GM12878 (cell line): ENCODE measurements around the gene SHISA9. TPM values are rescaled to one million over a fixed set of nuclear protein-coding genes. Genes with fewer than 3 reads are reported as not detected.

Source experiments
- ATAC-seq: fragments of 200-7000 bp; cut with Tn5 transposase; 3 replicates; pipeline ENCODE4 v1.9.1; 2020; ENCODE audit warnings: mild to moderate bottlenecking, moderate library complexity
- BruUV-seq: library from RNA; stranded (reverse); fragments of 400-500 nt; replicated peaks from 2 replicates; lab custom pipeline; 2021; lab: Mats Ljungman, UMichigan
- CTCF ChIA-PET: fragments of 300-600 bp; sonication (Branson Sonifier 250); formaldehyde crosslinking; extraction: SDS; loops from one replicate; lab custom pipeline; 2021; ENCODE audit warnings: inconsistent platforms; lab: Yijun Ruan, JAX
- POLR2A ChIA-PET: fragments of 350-600 bp; formaldehyde crosslinking; extraction: SDS; loops from one replicate; lab custom pipeline; 2021; ENCODE audit warnings: inconsistent platforms; lab: Charles Lee
- RAD21 ChIA-PET: fragments of 300-600 bp; sonication (Branson Sonifier 250); formaldehyde crosslinking; loops from one replicate; lab custom pipeline; 2023; ENCODE audit warnings: antibody characterized with exemption; ENCODE audit not compliant: unreplicated experiment; lab: Charles Lee
- SMC1A ChIA-PET: fragments of 300-600 bp; sonication (Branson Sonifier 250); formaldehyde crosslinking; loops from one replicate; lab custom pipeline; 2023; ENCODE audit not compliant: unreplicated experiment, uncharacterized antibody; lab: Charles Lee
- DNase-seq: peaks from one replicate; pipeline ENCODE4 v3.0.0-alpha.2; 2011; ENCODE audit warnings: low read depth, low spot score
- FAIRE-seq: peaks from 3 replicates; lab custom pipeline; 2011; peaks lifted over from hg19 to GRCh38; lab: Jason Lieb, UNC
- H2AFZ ChIP-seq: 2 replicates; pipeline ENCODE4 v1.6.0; 2011; ENCODE audit warnings: low read depth, low read length, control low read depth; ENCODE audit not compliant: control insufficient read depth
- H3K27ac ChIP-seq: 2 replicates; pipeline ENCODE4 v1.5.1; 2011; ENCODE audit warnings: control low read depth; ENCODE audit not compliant: control insufficient read depth, insufficient read depth
- H3K27me3 ChIP-seq, 2 experiments: replicated peaks in 1 of 2; 2 replicates each; pipeline versions ENCODE4 v1.6.0 to v1.6.1; 2011; ENCODE audit warnings: low read length in 1 of 2; ENCODE audit not compliant: control insufficient read depth in 2 of 2, insufficient read depth in 2 of 2
- H3K36me3 ChIP-seq, 2 experiments: 2 replicates each; pipeline ENCODE4 v1.5.1; 2011; ENCODE audit warnings: low read length in 1 of 2; ENCODE audit not compliant: control insufficient read depth in 2 of 2, insufficient read depth in 2 of 2
- H3K4me1 ChIP-seq: 2 replicates; pipeline ENCODE4 v1.6.1; 2011; ENCODE audit warnings: mild to moderate bottlenecking, low read length, moderate library complexity, mixed read lengths; ENCODE audit not compliant: control insufficient read depth, insufficient read depth
- H3K4me2 ChIP-seq: 2 replicates; pipeline ENCODE4 v1.6.0; 2011; ENCODE audit warnings: control low read depth; ENCODE audit not compliant: control insufficient read depth, insufficient read depth
- H3K4me3 ChIP-seq: fragments of 200-600 bp; sonication (generic); 2 replicates; pipeline ENCODE4 v1.5.1; 2016
- H3K79me2 ChIP-seq: 2 replicates; pipeline ENCODE4 v1.6.0; 2011; ENCODE audit warnings: low read length; ENCODE audit not compliant: control insufficient read depth, insufficient read depth
- H3K9ac ChIP-seq: 2 replicates; pipeline ENCODE4 v1.8.0; 2011; ENCODE audit warnings: low read length, control low read depth, mixed read lengths; ENCODE audit not compliant: control insufficient read depth, insufficient read depth
- H3K9me3 ChIP-seq: replicated peaks from 3 replicates; pipeline ENCODE4 v1.5.1; 2011; ENCODE audit warnings: mild to moderate bottlenecking, low read length; ENCODE audit not compliant: control insufficient read depth, insufficient read depth
- H4K20me1 ChIP-seq: 2 replicates; pipeline ENCODE4 v1.6.0; 2011; ENCODE audit not compliant: control insufficient read depth, insufficient read depth
- ATF7 ChIP-seq: fragments of 450-650 bp; IDR thresholded peaks from 2 replicates; pipeline ENCODE4 v1.6.1; 2016; ENCODE audit warnings: low read depth, mild to moderate bottlenecking
- CBX3 ChIP-seq: fragments of 200-600 bp; sonication (generic); IDR thresholded peaks from 2 replicates; pipeline ENCODE4 v1.6.1; 2016; ENCODE audit warnings: low read depth, borderline replicate concordance
- CBX5 ChIP-seq: sonication (generic); IDR thresholded peaks from 2 replicates; pipeline ENCODE4 v1.6.1; 2016; ENCODE audit warnings: low read depth, moderate library complexity, mild to moderate bottlenecking, inconsistent platforms
- HDAC6 ChIP-seq: fragments of 200-600 bp; sonication (generic); IDR thresholded peaks from one replicate; pipeline ENCODE4 v1.8.0; 2017; ENCODE audit warnings: antibody characterized with exemption; ENCODE audit not compliant: unreplicated experiment
- KDM1A ChIP-seq: fragments of 200-600 bp; sonication (generic); IDR thresholded peaks from 2 replicates; pipeline ENCODE4 v1.6.1; 2016; ENCODE audit warnings: borderline replicate concordance
- MTA2 ChIP-seq: fragments of 450-650 bp; IDR thresholded peaks from 2 replicates; pipeline ENCODE4 v1.6.1; 2016; ENCODE audit warnings: low read depth, mild to moderate bottlenecking, moderate library complexity
- PML ChIP-seq: IDR thresholded peaks from 2 replicates; pipeline ENCODE4 v1.6.1; 2012; ENCODE audit warnings: low read length, inconsistent platforms
- RAD21 ChIP-seq: IDR thresholded peaks from 2 replicates; pipeline ENCODE4 v1.6.1; 2011; ENCODE audit warnings: mild to moderate bottlenecking, low read depth, low read length, moderate library complexity; ENCODE audit not compliant: insufficient read depth
- YY1 ChIP-seq: IDR thresholded peaks from 2 replicates; pipeline ENCODE4 v1.6.1; 2011; ENCODE audit warnings: low read depth, mild to moderate bottlenecking, low read length
- WGBS: methylation state at CpG from one replicate; pipeline ENCODE4 v1.1.6; 2016; ENCODE audit warnings: low lambda C conversion rate; ENCODE audit not compliant: insufficient replicate concordance, insufficient coverage; ENCODE audit errors: missing lambda C conversion rate; 5-methylcytosine and 5-hydroxymethylcytosine counted together
- in situ Hi-C: fragments of 300-500 bp; cut with MboI; formaldehyde crosslinking; loops from 9 replicates; pipeline ENCODE4 v1.14.3; 2018; ENCODE audit warnings: mixed read lengths
- intact Hi-C: fragments of 100-400 bp; cut with micrococcal nuclease; formaldehyde crosslinking; loops from one replicate; pipeline ENCODE4 v1.14.2; 2022; ENCODE audit not compliant: unreplicated experiment
- polyA plus RNA-seq, 11 experiments: library from polyadenylated mRNA; depleted of rRNA in 4 of 11; unstranded in 6 of 11; stranded (reverse) in 5 of 11; fragments of >200 nt; fragmentation: Nextera tagmentation in 4 of 11; fragmentation: Illumina TruSeq in 1 of 11; extraction: Ambion mirVana in 4 of 11; extraction: Trizol in 1 of 11; gene quantifications; 1 replicate in 1 of 11; 2 replicates in 10 of 11; pipeline versions ENCODE4 v1.2.1 to v1.2.3, GENCODE V29; 2011 to 2016; ENCODE audit warnings: inconsistent platforms in 2 of 11, missing spikeins in 2 of 11, low read depth in 1 of 11
- total RNA-seq, 4 experiments: library from RNA; depleted of rRNA in 3 of 4; stranded (reverse); fragments of >200 nt in 3 of 4; fragmentation: Illumina TruSeq in 1 of 4; extraction: Trizol in 1 of 4; gene quantifications; 2 replicates each; pipeline versions ENCODE4 v1.2.1 to v1.2.3, GENCODE V29; 2013 to 2021
- TF ChIP-seq, protein P1 (sequence below): IDR thresholded peaks from 2 replicates; pipeline ENCODE4 v1.6.1; 2012; ENCODE audit warnings: low read depth, low read length, improper control_type of control experiment
- TF ChIP-seq, protein P2 (sequence below): fragments of 450-650 bp; IDR thresholded peaks from 2 replicates; pipeline ENCODE4 v1.6.1; 2017; ENCODE audit warnings: mild to moderate bottlenecking
- TF ChIP-seq, protein P3 (sequence below): fragments of 450-650 bp; IDR thresholded peaks from 2 replicates; pipeline ENCODE4 v1.6.1; 2014; ENCODE audit warnings: mild to moderate bottlenecking
- TF ChIP-seq, protein P4 (sequence below): fragments of 150-350 bp; IDR thresholded peaks from 2 replicates; pipeline ENCODE4 v1.6.1; 2014; ENCODE audit warnings: mild to moderate bottlenecking, low read depth, low read length

Gene SHISA9
- total and polyA plus RNA-seq, 10 of the 15 experiments (the other 5 are each of a cell fraction or from before 2014, with no cell fraction given) = 0.03 to 25.5 (median 0.07) TPM

DNA sequence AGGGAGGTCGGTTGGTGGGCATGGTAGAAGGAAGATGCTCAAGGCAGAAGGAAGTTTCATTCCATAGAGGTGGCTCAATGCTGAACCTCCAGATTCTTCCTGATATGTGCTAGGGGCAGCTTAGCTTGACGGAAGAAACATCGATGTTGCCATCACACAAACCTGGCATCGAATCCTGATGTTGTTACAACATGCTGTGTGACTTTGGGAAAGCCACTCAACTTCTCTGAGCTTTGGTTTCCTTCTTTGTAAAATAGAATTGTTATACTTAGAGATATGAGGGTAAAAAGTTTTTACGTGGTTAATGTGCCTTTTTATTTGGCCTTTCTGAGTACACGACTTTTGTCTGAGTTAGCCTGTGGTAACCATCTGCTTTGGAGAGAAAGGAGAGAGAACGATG lies 287.9 kb downstream of the SHISA9 start (continued):
- TF ChIP-seq, protein P1, sequence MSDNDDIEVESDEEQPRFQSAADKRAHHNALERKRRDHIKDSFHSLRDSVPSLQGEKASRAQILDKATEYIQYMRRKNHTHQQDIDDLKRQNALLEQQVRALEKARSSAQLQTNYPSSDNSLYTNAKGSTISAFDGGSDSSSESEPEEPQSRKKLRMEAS = no peak
- TF ChIP-seq PML = no peak
- TF ChIP-seq, protein P2, sequence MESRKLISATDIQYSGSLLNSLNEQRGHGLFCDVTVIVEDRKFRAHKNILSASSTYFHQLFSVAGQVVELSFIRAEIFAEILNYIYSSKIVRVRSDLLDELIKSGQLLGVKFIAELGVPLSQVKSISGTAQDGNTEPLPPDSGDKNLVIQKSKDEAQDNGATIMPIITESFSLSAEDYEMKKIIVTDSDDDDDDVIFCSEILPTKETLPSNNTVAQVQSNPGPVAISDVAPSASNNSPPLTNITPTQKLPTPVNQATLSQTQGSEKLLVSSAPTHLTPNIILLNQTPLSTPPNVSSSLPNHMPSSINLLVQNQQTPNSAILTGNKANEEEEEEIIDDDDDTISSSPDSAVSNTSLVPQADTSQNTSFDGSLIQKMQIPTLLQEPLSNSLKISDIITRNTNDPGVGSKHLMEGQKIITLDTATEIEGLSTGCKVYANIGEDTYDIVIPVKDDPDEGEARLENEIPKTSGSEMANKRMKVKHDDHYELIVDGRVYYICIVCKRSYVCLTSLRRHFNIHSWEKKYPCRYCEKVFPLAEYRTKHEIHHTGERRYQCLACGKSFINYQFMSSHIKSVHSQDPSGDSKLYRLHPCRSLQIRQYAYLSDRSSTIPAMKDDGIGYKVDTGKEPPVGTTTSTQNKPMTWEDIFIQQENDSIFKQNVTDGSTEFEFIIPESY = no peak

GRCh38 chr16:13193721-13194120 lies 292.3 kb downstream of the SHISA9 start:
- no peak overlapping the region for H2AFZ ChIP-seq
- ATAC-seq (no peak), DNase-seq (no peak), FAIRE-seq (no peak)
- WGBS = 57% methylated on average over 1 of the region's 1 CpG
- CTCF ChIA-PET = interaction anchor here (0.7 kb wide), 1 partner anchor 53 kb away, joined by 3 read pairs; no protein-coding TSS in a partner anchor
- intact Hi-C loops (no loop called here), in situ Hi-C loops (no loop called here)
- H3K27ac ChIP-seq = no peak overlapping the region
- no peak overlapping the region for H3K4me2 ChIP-seq
- RAD21 ChIA-PET = no interaction called here
- no peaks in the 10 kb centered on the region for H3K4me1 ChIP-seq
- H3K9ac ChIP-seq = no peak overlapping the region
- POLR2A ChIA-PET = no interaction called here
- TF ChIP-seq CBX5 (no peak), ATF7 (no peak), HDAC6 (no peak), YY1 (no peak), CBX3 (no peak), MTA2 (no peak), RAD21 (no peak), KDM1A (no peak)
- TF ChIP-seq, protein P3, sequence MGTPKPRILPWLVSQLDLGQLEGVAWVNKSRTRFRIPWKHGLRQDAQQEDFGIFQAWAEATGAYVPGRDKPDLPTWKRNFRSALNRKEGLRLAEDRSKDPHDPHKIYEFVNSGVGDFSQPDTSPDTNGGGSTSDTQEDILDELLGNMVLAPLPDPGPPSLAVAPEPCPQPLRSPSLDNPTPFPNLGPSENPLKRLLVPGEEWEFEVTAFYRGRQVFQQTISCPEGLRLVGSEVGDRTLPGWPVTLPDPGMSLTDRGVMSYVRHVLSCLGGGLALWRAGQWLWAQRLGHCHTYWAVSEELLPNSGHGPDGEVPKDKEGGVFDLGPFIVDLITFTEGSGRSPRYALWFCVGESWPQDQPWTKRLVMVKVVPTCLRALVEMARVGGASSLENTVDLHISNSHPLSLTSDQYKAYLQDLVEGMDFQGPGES = no peak
- TF ChIP-seq, protein P4, sequence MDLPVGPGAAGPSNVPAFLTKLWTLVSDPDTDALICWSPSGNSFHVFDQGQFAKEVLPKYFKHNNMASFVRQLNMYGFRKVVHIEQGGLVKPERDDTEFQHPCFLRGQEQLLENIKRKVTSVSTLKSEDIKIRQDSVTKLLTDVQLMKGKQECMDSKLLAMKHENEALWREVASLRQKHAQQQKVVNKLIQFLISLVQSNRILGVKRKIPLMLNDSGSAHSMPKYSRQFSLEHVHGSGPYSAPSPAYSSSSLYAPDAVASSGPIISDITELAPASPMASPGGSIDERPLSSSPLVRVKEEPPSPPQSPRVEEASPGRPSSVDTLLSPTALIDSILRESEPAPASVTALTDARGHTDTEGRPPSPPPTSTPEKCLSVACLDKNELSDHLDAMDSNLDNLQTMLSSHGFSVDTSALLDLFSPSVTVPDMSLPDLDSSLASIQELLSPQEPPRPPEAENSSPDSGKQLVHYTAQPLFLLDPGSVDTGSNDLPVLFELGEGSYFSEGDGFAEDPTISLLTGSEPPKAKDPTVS = no peak
- SMC1A ChIA-PET = interaction anchor here (1.0 to 2.0 kb wide), 4 partner anchors 9 to 39 kb away, joined by 3 to 4 read pairs (median 4); no protein-coding TSS in a partner anchor
- H3K9me3 ChIP-seq = no peaks in the 10 kb centered on the region
- H3K79me2 ChIP-seq = no peaks in the 10 kb centered on the region
- no peaks in the 10 kb centered on the region for H4K20me1 ChIP-seq
- no peaks in the 10 kb centered on the region for H3K27me3 ChIP-seq
- H3K4me3 ChIP-seq = no peak overlapping the region
- no TSS peak for BruUV-seq
- H3K36me3 ChIP-seq = no peaks in the 10 kb centered on the region
